Loucy (cell line): ENCODE data around the gene PUDP.

Experiments
- H2AFZ ChIP-seq: fragments of 200-600 bp; sonication (generic); 2 replicates; pipeline ENCODE4 v1.6.0; 2016; ENCODE audit warnings: antibody characterized with exemption, mild to moderate bottlenecking, low read length, moderate library complexity
- H3F3A ChIP-seq: fragments of 200-600 bp; 2 replicates; pipeline ENCODE4 v1.6.0; 2016; ENCODE audit warnings: antibody characterized with exemption, low read depth, mild to moderate bottlenecking
- H3K27me3 ChIP-seq: fragments of 200-600 bp; sonication (generic); 2 replicates; pipeline ENCODE4 v1.6.1; 2014; ENCODE audit warnings: low read length, mild to moderate bottlenecking; ENCODE audit not compliant: insufficient read depth, poor library complexity, severe bottlenecking
- H3K36me3 ChIP-seq: fragments of 200-600 bp; sonication (generic); 2 replicates; pipeline ENCODE4 v1.6.1; 2016; ENCODE audit warnings: low read length; ENCODE audit not compliant: insufficient read depth
- H3K4me1 ChIP-seq: fragments of 200-600 bp; sonication (generic); 2 replicates; pipeline ENCODE4 v1.5.1; 2014; ENCODE audit warnings: low read length, mild to moderate bottlenecking; ENCODE audit not compliant: insufficient read depth, poor library complexity, severe bottlenecking
- H3K4me2 ChIP-seq: fragments of 200-600 bp; sonication (generic); 2 replicates; pipeline ENCODE4 v1.6.0; 2014; ENCODE audit warnings: antibody characterized with exemption, low read length, low read depth, mild to moderate bottlenecking; ENCODE audit not compliant: poor library complexity, severe bottlenecking
- H3K4me3 ChIP-seq: fragments of 200-600 bp; sonication (generic); 2 replicates; pipeline ENCODE4 v1.5.1; 2014; ENCODE audit warnings: low read length, mild to moderate bottlenecking, mixed read lengths; ENCODE audit not compliant: poor library complexity, severe bottlenecking
- H3K79me2 ChIP-seq: fragments of 200-600 bp; sonication (generic); 2 replicates; pipeline ENCODE4 v1.6.1; 2014; ENCODE audit warnings: low read length; ENCODE audit not compliant: insufficient read depth
- H3K9ac ChIP-seq: fragments of 200-600 bp; sonication (generic); 2 replicates; pipeline ENCODE4 v1.6.0; 2014; ENCODE audit warnings: mild to moderate bottlenecking, low read depth, low read length, moderate library complexity; ENCODE audit not compliant: poor library complexity, severe bottlenecking
- H3K9me2 ChIP-seq: fragments of 200-600 bp; sonication (generic); replicated peaks from 2 replicates; pipeline ENCODE4 v1.6.1; 2016; ENCODE audit warnings: low read depth, low read length, mixed read lengths
- H3K9me3 ChIP-seq: fragments of 200-600 bp; sonication (generic); 2 replicates; pipeline ENCODE4 v1.6.1; 2014; ENCODE audit warnings: mild to moderate bottlenecking, antibody characterized with exemption, low read length, low read depth; ENCODE audit not compliant: insufficient read depth
- H4K20me1 ChIP-seq: fragments of 200-600 bp; sonication (generic); 2 replicates; pipeline ENCODE4 v1.6.0; 2014; ENCODE audit warnings: antibody characterized with exemption, low read length, mild to moderate bottlenecking; ENCODE audit not compliant: insufficient read depth, poor library complexity, severe bottlenecking
- CTCF ChIP-seq: fragments of 200-600 bp; sonication (generic); conservative IDR thresholded peaks from 2 replicates; pipeline ENCODE4 v1.5.1; 2014; ENCODE audit warnings: mild to moderate bottlenecking, antibody characterized with exemption, low read length
- EZH2phosphoT487 ChIP-seq: fragments of 200-600 bp; IDR thresholded peaks from 2 replicates; pipeline ENCODE4 v1.6.1; 2018; ENCODE audit warnings: antibody characterized with exemption, mild to moderate bottlenecking, moderate library complexity, borderline replicate concordance

PUDP gene

GRCh38 chrX:7119950-7120877 lies 27.7 kb downstream of the PUDP start:
- Histone ChIP-seq H3F3A (no peaks in the 10 kb centered on the region), H3K4me1 (peaks cover 17% of the 10 kb centered on the region), H3K9me2 (no peaks in the 10 kb centered on the region), H4K20me1 (no peaks in the 10 kb centered on the region), H2AFZ (no peak overlapping the region), H3K9me3 (no peaks in the 10 kb centered on the region), H3K4me2 (no peak overlapping the region), H3K4me3 (no peak overlapping the region), H3K79me2 (peaks cover 17% of the 10 kb centered on the region; the same call in 1 of the 2 replicates), H3K36me3 (no peaks in the 10 kb centered on the region), H3K9ac (no peak overlapping the region), H3K27me3 (no peaks in the 10 kb centered on the region)
- TF ChIP-seq CTCF, result no peak
- no peak for TF ChIP-seq EZH2phosphoT487

DNA sequence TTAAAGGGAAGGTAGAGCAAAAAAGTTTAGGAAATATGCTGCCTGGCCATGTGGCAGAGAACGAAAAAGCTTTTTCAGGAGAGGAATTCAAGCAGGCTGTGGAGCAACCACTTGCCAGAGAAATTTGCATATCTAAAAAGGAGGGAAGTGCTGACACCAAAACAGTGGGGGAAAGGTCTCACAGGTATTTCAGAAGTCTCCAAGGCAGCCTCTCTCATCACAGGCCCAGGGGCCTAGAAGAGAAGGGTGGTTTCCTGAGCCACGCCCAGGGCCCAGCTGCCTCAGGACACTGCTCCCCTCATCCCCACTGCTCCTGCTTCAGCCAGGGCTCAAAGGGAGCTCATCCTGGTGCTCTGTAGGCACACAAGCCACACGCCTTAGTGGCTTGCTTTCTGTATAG lies 30.4 kb downstream of the PUDP start:
- H3K4me1 ChIP-seq, result peaks cover 17% of the 10 kb centered on the region
- no peaks in the 10 kb centered on the region for H3K27me3 ChIP-seq
- no peak overlapping the region for H3K4me2 ChIP-seq

DNA sequence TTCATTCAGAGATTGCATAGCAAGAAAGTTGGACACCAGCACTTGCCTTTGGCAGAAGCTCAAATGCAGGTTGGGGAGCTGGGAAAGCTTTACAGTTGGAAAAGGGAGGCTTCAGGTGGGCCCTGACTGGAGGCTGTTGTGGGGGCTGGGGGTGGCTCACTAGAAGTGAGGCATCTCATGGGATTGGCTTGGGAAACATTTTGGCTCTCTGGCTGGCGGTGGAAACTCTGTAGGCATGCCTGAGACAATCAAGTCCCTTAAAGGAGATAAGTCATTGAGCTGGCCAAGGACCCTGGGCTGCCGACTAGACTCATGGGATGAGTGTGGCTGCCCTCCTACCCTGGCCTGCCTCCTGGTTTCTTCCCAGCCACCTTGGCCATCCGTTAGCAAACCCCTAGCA lies 31.9 kb downstream of the PUDP start:
- no peaks in the 10 kb centered on the region for H3K9me3 ChIP-seq
- H3K27me3 ChIP-seq, result no peaks in the 10 kb centered on the region
- H4K20me1 ChIP-seq, result no peaks in the 10 kb centered on the region
- no peaks in the 10 kb centered on the region for H3F3A ChIP-seq
- H3K4me1 ChIP-seq, result peaks cover 25% of the 10 kb centered on the region
- TF ChIP-seq CTCF, result no peak
- H3K4me3 ChIP-seq, result no peak overlapping the region
- no peak overlapping the region for H3K4me2 ChIP-seq
- peaks cover 23% of the 10 kb centered on the region; the same call in 1 of the 2 replicates for H3K79me2 ChIP-seq
- no peaks in the 10 kb centered on the region for H3K36me3 ChIP-seq
- no peaks in the 10 kb centered on the region for H3K9me2 ChIP-seq
- H3K9ac ChIP-seq, result no peak overlapping the region
- no peak overlapping the region for H2AFZ ChIP-seq

More for the DNA sequence above, 30.4 kb downstream of the PUDP start:
- Histone ChIP-seq H3F3A (no peaks in the 10 kb centered on the region), H3K4me3 (no peak overlapping the region), H3K9me3 (no peaks in the 10 kb centered on the region), H3K9ac (no peak overlapping the region), H4K20me1 (no peaks in the 10 kb centered on the region), H3K36me3 (no peaks in the 10 kb centered on the region), H3K9me2 (no peaks in the 10 kb centered on the region), H3K79me2 (peaks cover 19% of the 10 kb centered on the region; the same call in 1 of the 2 replicates), H2AFZ (no peak overlapping the region)
- TF ChIP-seq CTCF (no peak), EZH2phosphoT487 (no peak)
